Measurements from ENCODE around the gene MROH9. TPM values are rescaled to one million over a fixed set of nuclear protein-coding genes. Genes with fewer than 3 reads are reported as not detected.

Gene MROH9
- polyA plus RNA-seq, 3 donors: not detected

DNA sequence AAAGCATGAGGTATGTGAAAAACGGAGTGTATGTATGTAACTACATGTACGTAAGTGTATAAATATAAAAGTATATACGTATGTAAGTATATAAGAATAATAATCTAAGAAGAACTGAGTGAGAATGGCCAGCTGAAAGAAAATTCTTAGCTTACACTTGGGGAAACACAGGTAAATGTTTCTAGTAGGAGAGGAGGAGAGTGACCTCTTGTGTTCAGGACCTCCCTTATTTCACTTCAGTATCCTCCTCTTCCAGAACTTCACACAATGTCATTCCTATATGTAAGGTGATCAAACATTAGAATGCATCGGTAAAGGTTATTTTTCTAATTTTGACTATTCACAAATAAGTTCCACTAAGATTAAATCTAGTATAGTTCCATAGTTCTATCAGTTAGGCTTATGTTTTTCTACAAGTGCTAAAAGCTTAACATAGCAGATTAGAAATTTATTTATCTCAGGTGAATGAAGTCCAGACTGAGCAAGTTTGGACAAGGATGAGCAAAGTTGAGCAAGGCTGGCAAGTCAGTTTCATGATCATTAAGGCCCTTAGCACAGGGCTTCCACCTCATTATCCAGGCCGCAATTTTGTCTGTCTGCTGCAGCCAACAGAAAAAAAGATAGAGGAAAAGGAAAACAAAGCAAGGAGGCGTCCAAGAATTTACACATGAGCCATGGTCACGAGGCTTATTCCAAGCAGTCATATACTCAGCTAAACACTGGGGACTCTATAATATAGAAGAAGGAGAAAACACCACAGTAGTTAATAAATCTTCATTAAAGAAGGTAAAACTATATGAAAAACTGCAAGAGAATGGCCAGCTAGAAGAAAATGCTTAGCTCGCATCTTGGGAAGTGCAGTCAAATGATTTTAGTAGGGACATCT is 7.1 kb upstream of the MROH9 start:
- no peak overlapping the region for H3K9ac ChIP-seq (ENCODE audit: insufficient read depth, low read length, poor library complexity, severe bottlenecking)
- TF ChIP-seq CTCF (IDR thresholded peaks at IDR 0.05): no peak
- 80% methylated on average over 1 of the region's 8 CpGs for WGBS (ENCODE audit: insufficient coverage)
- H3K4me3 ChIP-seq (replicated peaks in 1 of 3; ENCODE audit: low read depth in 2 of 3, low read length in 3 of 3): no peak overlapping the region
- H2AFZ ChIP-seq (ENCODE audit: insufficient read depth, low read depth, low read length, poor library complexity, severe bottlenecking): no peak overlapping the region
- no peaks in the 10 kb centered on the region for H3K36me3 Mint-ChIP-seq
- intact Hi-C loops (cut with micrococcal nuclease): loop anchor here in 1 of 2 donors (10.0 kb wide), 1 partner anchor 1003 kb away; no protein-coding TSS in a partner anchor
- no peaks in the 10 kb centered on the region for H4K20me1 ChIP-seq (ENCODE audit: insufficient read depth, low read length)
- no peaks in the 10 kb centered on the region for H3K4me1 Mint-ChIP-seq
- H3K9me3 Mint-ChIP-seq: peaks cover 0 to 3% (median 0%) of the 10 kb centered on the region in 7 donors
- no peak overlapping the region for H3K27ac Mint-ChIP-seq
- no peaks in the 10 kb centered on the region for H3K4me1 ChIP-seq (ENCODE audit: control insufficient read depth in 1 of 2, insufficient read depth in 2 of 2, low read length in 2 of 2)
- H3K9me3 ChIP-seq (replicated peaks in 1 of 2; ENCODE audit: control insufficient read depth in 1 of 2, insufficient read depth in 1 of 2, low read length in 2 of 2): no peaks in the 10 kb centered on the region
- H3K27me3 Mint-ChIP-seq (ENCODE audit: low read depth in 3 of 3): peaks cover 1 to 2% (median 1%) of the 10 kb centered on the region in 3 donors
- H3K27ac ChIP-seq (ENCODE audit: low read depth in 1 of 2, low read length in 2 of 2): no peak overlapping the region
- no peak overlapping the region for H3K4me2 ChIP-seq (replicated peaks; ENCODE audit: extremely low read depth, low read length, poor library complexity, severe bottlenecking)
- no peak for DNase-seq
- no peaks in the 10 kb centered on the region for H3K79me2 ChIP-seq (ENCODE audit: insufficient read depth, low read length)
- no peaks in the 10 kb centered on the region for H3K36me3 ChIP-seq (replicated peaks in 1 of 2; ENCODE audit: control insufficient read depth in 1 of 2, insufficient read depth in 2 of 2, low read length in 2 of 2)
- H3K4me3 Mint-ChIP-seq: no peak overlapping the region
- H3K27me3 ChIP-seq (ENCODE audit: control insufficient read depth in 2 of 2, insufficient read depth in 2 of 2, low read length in 2 of 2): no peaks in the 10 kb centered on the region

DNA sequence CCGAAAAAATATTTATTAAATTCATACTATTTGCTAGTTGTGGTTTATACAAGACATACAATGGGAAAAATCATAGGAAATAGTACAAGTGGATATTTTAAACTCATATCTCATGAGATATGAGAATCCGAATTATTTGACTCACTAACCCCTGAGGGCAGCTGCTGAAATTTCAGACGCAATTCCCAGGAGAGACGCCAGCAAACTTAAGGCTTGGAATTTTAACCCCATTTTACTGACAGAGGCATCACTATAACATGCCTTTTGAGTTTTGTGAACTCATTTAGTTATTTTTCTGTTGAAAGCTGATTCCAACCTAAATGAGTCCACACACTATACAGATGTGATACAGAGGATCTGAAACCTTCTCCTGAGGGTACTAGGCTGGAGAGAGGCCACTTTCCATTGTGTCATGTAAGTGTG is 5.9 kb upstream of the MROH9 start:
- H3K79me2 ChIP-seq (ENCODE audit: insufficient read depth, low read length): no peaks in the 10 kb centered on the region
- H3K4me1 Mint-ChIP-seq: no peaks in the 10 kb centered on the region
- H3K27ac Mint-ChIP-seq: no peak overlapping the region
- peaks cover 0 to 2% (median 1%) of the 10 kb centered on the region in 3 donors for H3K27me3 Mint-ChIP-seq (ENCODE audit: low read depth in 3 of 3)
- no peak overlapping the region for H3K9ac ChIP-seq (ENCODE audit: insufficient read depth, low read length, poor library complexity, severe bottlenecking)
- no peaks in the 10 kb centered on the region for H3K36me3 ChIP-seq (replicated peaks in 1 of 2; ENCODE audit: control insufficient read depth in 1 of 2, insufficient read depth in 2 of 2, low read length in 2 of 2)
- WGBS (ENCODE audit: insufficient coverage): no CpG with 5 or more reads among the region's 4 CpGs
- DNase-seq: no peak
- no peak overlapping the region for H3K4me2 ChIP-seq (replicated peaks; ENCODE audit: extremely low read depth, low read length, poor library complexity, severe bottlenecking)
- no peaks in the 10 kb centered on the region for H3K9me3 ChIP-seq (replicated peaks in 1 of 2; ENCODE audit: control insufficient read depth in 1 of 2, insufficient read depth in 1 of 2, low read length in 2 of 2)
- no peak overlapping the region for H3K27ac ChIP-seq (ENCODE audit: low read depth in 1 of 2, low read length in 2 of 2)
- no peaks in the 10 kb centered on the region for H4K20me1 ChIP-seq (ENCODE audit: insufficient read depth, low read length)
- H3K36me3 Mint-ChIP-seq: no peaks in the 10 kb centered on the region
- H3K4me3 Mint-ChIP-seq: no peak overlapping the region
- no peak overlapping the region for H3K4me3 ChIP-seq (replicated peaks in 1 of 3; ENCODE audit: low read depth in 2 of 3, low read length in 3 of 3)
- no peaks in the 10 kb centered on the region for H3K4me1 ChIP-seq (ENCODE audit: control insufficient read depth in 1 of 2, insufficient read depth in 2 of 2, low read length in 2 of 2)
- no peaks in the 10 kb centered on the region for H3K9me3 Mint-ChIP-seq
- TF ChIP-seq CTCF (IDR thresholded peaks at IDR 0.05): no peak
- no peak overlapping the region for H2AFZ ChIP-seq (ENCODE audit: insufficient read depth, low read depth, low read length, poor library complexity, severe bottlenecking)
- intact Hi-C loops (cut with micrococcal nuclease): loop anchor here in 1 of 2 donors (10.0 kb wide), 1 partner anchor 1005 kb away; no protein-coding TSS in a partner anchor
- H3K27me3 ChIP-seq (ENCODE audit: control insufficient read depth in 2 of 2, insufficient read depth in 2 of 2, low read length in 2 of 2): no peaks in the 10 kb centered on the region
